ENCODE data around the gene RND2. TPM values are rescaled to one million over a fixed set of nuclear protein-coding genes. Genes with fewer than 3 reads are reported as not detected.

Gene RND2
- total and polyA plus RNA-seq, 2 of the 4 experiments (the other 2 are of a cell fraction), result 1.1 to 1.9 TPM

DNA sequence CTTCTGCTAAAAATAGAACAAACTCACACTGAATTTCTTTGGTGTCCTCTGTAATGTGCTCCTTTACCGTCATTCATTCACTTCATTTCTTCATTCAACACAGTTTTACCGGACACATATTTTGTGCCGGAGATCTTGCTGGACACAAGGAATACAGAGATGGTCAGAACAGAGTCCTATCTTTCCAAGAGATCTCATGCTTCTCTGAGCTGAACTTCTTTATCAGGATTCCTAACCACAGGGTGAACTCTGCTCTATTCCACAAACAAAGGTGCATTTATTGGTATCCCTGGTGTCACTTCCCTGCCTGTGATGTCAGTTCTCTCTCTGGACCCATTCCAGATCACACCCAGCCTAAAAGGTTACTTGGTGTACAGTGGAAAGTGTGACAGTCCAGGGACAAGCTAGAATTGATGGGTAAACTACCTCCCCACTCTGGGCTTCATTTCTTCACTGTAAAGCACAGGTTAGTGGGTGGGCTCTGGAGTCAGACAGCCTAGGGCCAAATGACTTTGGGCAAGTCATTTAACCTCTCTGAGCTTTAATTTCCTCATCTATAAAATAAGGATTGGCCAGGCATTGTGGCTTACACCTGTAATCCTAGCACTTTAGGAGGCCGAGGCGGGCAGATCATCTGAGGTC, 14.2 kb upstream of the RND2 start:
- Histone ChIP-seq H3K18ac (ENCODE audit: low read depth, low read length) (no peak overlapping the region), H3K27me3 (ENCODE audit: control insufficient read depth, insufficient read depth, low read length) (no peaks in the 10 kb centered on the region), H3K4me2 (ENCODE audit: low read depth, low read length) (no peak overlapping the region), H2BK120ac (ENCODE audit: low read depth, low read length) (no peak overlapping the region), H3K9ac (ENCODE audit: low read depth, low read length) (no peak overlapping the region), H4K91ac (ENCODE audit: insufficient read depth, low read depth, low read length) (no peak overlapping the region), H2BK20ac (ENCODE audit: low read depth, low read length) (no peak overlapping the region), H4K8ac (ENCODE audit: low read depth in 2 of 2, low read length in 2 of 2) (no peak overlapping the region), H3K14ac (replicated peaks; ENCODE audit: low read depth, low read length) (no peak overlapping the region), H2AFZ (replicated peaks; ENCODE audit: low read length, poor library complexity) (no peak overlapping the region), H3K79me1 (ENCODE audit: low read depth in 1 of 2, low read length in 2 of 2) (peaks cover 0 to 28% of the 10 kb centered on the region in 2 experiments; a peak in 3 of 4 replicates), H4K5ac (ENCODE audit: low read depth, low read length) (no peak overlapping the region), H3K4ac (ENCODE audit: low read depth, low read length) (no peak overlapping the region), H3K23ac (ENCODE audit: low read depth, low read length) (no peak overlapping the region), H2AK5ac (ENCODE audit: low read depth, low read length) (no peak overlapping the region), H3K4me1 (ENCODE audit: control insufficient read depth, insufficient read depth, low read length) (0 out of 2 replicates have a peak, but pooled peaks cover 2% of the 10 kb centered on the region), H2BK15ac (ENCODE audit: low read depth, low read length) (no peak overlapping the region), H4K20me1 (ENCODE audit: insufficient read depth, low read length) (peaks cover 2% of the 10 kb centered on the region; the same call in 1 of the 2 replicates), H3K9me3 (ENCODE audit: control insufficient read depth, insufficient read depth, low read length) (no peaks in the 10 kb centered on the region), H2BK5ac (ENCODE audit: low read depth, low read length, poor library complexity, severe bottlenecking) (no peak overlapping the region), H3K9me1 (ENCODE audit: insufficient read depth, low read length) (peaks cover 10% of the 10 kb centered on the region), H3K56ac (ENCODE audit: extremely low read depth, insufficient read depth, low read length) (no peak overlapping the region), H3K27ac (ENCODE audit: insufficient read depth, low read length) (no peak overlapping the region), H2AK9ac (replicated peaks; ENCODE audit: low read depth, low read length, poor library complexity) (peak overlapping the region; percentile 42), H3K4me3 (ENCODE audit: insufficient read depth, low read depth, low read length) (no peak overlapping the region), H3K36me3 (ENCODE audit: control insufficient read depth, insufficient read depth, low read length) (peaks cover 32% of the 10 kb centered on the region)
- ChIA-PET CTCF (no interaction called here), POLR2A (ENCODE audit: unreplicated experiment) (no interaction called here)
- DNase-seq, result no peak
- ATAC-seq (ENCODE audit: low read depth), result no peak
- in situ Hi-C loops (cut with MboI; ENCODE audit: low sequenced_read_pairs) (no loop called here), dilution Hi-C loops (cut with HindIII; ENCODE audit: low sequenced_read_pairs, unreplicated experiment) (no loop called here), intact Hi-C loops (cut with micrococcal nuclease) (no loop called here)
- TF ChIP-seq RFX5 (IDR thresholded peaks at IDR 0.05; ENCODE audit: low read depth, low read length), result no peak
- no peak for TF ChIP-seq NFE2L2 (IDR thresholded peaks at IDR 0.05; ENCODE audit: low read depth, low read length)
- TF ChIP-seq BHLHE40 (IDR thresholded peaks at IDR 0.05; ENCODE audit: low read depth, low read length), result no peak
- TF ChIP-seq FOS (IDR thresholded peaks at IDR 0.05; ENCODE audit: low read depth, low read length), result no peak
- TF ChIP-seq POLR2A (IDR thresholded peaks at IDR 0.05; ENCODE audit: low read depth, low read length), result no peak
- no peak for TF ChIP-seq RCOR1 (IDR thresholded peaks at IDR 0.05; ENCODE audit: insufficient replicate concordance, low read length)
- no peak for TF ChIP-seq MXI1 (IDR thresholded peaks at IDR 0.05; ENCODE audit: borderline replicate concordance, low read depth, low read length)
- no TSS peak for BruUV-seq (replicated peaks)
- 86% methylated on average over 2 of the region's 5 CpGs; no CpG with 5 or more reads in 1 of the 2 experiments for WGBS, 2 experiments (ENCODE audit: extremely low coverage in 2 of 2, insufficient read length in 1 of 2)

Data from IMR-90 (cell line).